ENCODE results near the gene ZNF500. TPM values are rescaled to one million over a fixed set of nuclear protein-coding genes. Genes with fewer than 3 reads are reported as not detected.

ZNF500 gene
- total and polyA plus RNA-seq, 4 donors = 3.0 to 7.4 (median 5.0) TPM

GRCh38 chr16:4753227-4753626 lies 13.7 kb downstream of the ZNF500 start:
- TF ChIP-seq FOXA1 (IDR thresholded peaks at IDR 0.05) (no peak), YY1 (IDR thresholded peaks at IDR 0.05) (no peak), ATF3 (IDR thresholded peaks at IDR 0.05) (no peak)
- no peak for DNase-seq (ENCODE audit: low spot score)
- H3K36me3 ChIP-seq (ENCODE audit: control insufficient read depth in 4 of 4, insufficient read depth in 3 of 4, low read depth in 1 of 4, low read length in 3 of 4) = peaks cover 16 to 57% (median 24%) of the 10 kb centered on the region in 4 donors
- no peaks in the 10 kb centered on the region for H3K27me3 ChIP-seq (ENCODE audit: control insufficient read depth in 4 of 4, insufficient read depth in 4 of 4, low read length in 3 of 4)
- H3K9me3 ChIP-seq (ENCODE audit: control insufficient read depth in 4 of 4, low read length in 3 of 4) = peaks cover 0 to 3% (median 0%) of the 10 kb centered on the region in 4 donors
- no peak overlapping the region for H3K9ac ChIP-seq (ENCODE audit: low read depth in 1 of 2, low read length in 2 of 2)
- no peaks in the 10 kb centered on the region for H3K4me1 ChIP-seq (ENCODE audit: control insufficient read depth in 4 of 4, insufficient read depth in 4 of 4, low read length in 3 of 4)
- H3K4me3 ChIP-seq (ENCODE audit: low read depth in 1 of 3, low read length in 3 of 3) = no peak overlapping the region
- H3K27ac ChIP-seq (ENCODE audit: low read depth in 1 of 2, low read length in 2 of 2) = no peak overlapping the region
- 83% methylated on average over 11 of the region's 11 CpGs for WGBS

GRCh38 chr16:4752351-4753100 lies 14.4 kb downstream of the ZNF500 start:
- Histone ChIP-seq H3K27me3 (ENCODE audit: control insufficient read depth in 4 of 4, insufficient read depth in 4 of 4, low read length in 3 of 4) (no peaks in the 10 kb centered on the region), H3K4me3 (ENCODE audit: low read depth in 1 of 3, low read length in 3 of 3) (no peak overlapping the region), H3K36me3 (ENCODE audit: control insufficient read depth in 4 of 4, insufficient read depth in 3 of 4, low read depth in 1 of 4, low read length in 3 of 4) (peaks cover 16 to 54% (median 23%) of the 10 kb centered on the region in 4 donors), H3K9ac (ENCODE audit: low read depth in 1 of 2, low read length in 2 of 2) (no peak overlapping the region), H3K4me1 (ENCODE audit: control insufficient read depth in 4 of 4, insufficient read depth in 4 of 4, low read length in 3 of 4) (no peaks in the 10 kb centered on the region), H3K9me3 (ENCODE audit: control insufficient read depth in 4 of 4, low read length in 3 of 4) (peaks cover 0 to 3% (median 0%) of the 10 kb centered on the region in 4 donors), H3K27ac (ENCODE audit: low read depth in 1 of 2, low read length in 2 of 2) (no peak overlapping the region)
- WGBS = 97% methylated on average over 44 of the region's 44 CpGs
- TF ChIP-seq RXRA (IDR thresholded peaks at IDR 0.05) (no peak), HNF4G (IDR thresholded peaks at IDR 0.05) (no peak), ATF3 (IDR thresholded peaks at IDR 0.05) (no peak), REST (IDR thresholded peaks at IDR 0.05) (no peak), EGR1 (IDR thresholded peaks at IDR 0.05; ENCODE audit: low read depth in 2 of 2) (no peak), CTCF (IDR thresholded peaks at IDR 0.05; ENCODE audit: low read depth, low read length, missing input control) (no peak), HNF4A (conservative IDR thresholded peaks at IDR 0.05) (no peak), TAF1 (conservative IDR thresholded peaks at IDR 0.05) (no peak), RAD21 (IDR thresholded peaks at IDR 0.05) (no peak), MAX (IDR thresholded peaks at IDR 0.05) (no peak), YY1 (IDR thresholded peaks at IDR 0.05) (no peak)
- DNase-seq (ENCODE audit: low spot score) = no peak
